NCI-H1105 (cell line): ENCODE data around the gene BAZ1A.

Experiments
- DNase-seq: peaks from one replicate; lab custom pipeline; 2025; lab: John Stamatoyannopoulos, UW

BAZ1A gene, protein sequence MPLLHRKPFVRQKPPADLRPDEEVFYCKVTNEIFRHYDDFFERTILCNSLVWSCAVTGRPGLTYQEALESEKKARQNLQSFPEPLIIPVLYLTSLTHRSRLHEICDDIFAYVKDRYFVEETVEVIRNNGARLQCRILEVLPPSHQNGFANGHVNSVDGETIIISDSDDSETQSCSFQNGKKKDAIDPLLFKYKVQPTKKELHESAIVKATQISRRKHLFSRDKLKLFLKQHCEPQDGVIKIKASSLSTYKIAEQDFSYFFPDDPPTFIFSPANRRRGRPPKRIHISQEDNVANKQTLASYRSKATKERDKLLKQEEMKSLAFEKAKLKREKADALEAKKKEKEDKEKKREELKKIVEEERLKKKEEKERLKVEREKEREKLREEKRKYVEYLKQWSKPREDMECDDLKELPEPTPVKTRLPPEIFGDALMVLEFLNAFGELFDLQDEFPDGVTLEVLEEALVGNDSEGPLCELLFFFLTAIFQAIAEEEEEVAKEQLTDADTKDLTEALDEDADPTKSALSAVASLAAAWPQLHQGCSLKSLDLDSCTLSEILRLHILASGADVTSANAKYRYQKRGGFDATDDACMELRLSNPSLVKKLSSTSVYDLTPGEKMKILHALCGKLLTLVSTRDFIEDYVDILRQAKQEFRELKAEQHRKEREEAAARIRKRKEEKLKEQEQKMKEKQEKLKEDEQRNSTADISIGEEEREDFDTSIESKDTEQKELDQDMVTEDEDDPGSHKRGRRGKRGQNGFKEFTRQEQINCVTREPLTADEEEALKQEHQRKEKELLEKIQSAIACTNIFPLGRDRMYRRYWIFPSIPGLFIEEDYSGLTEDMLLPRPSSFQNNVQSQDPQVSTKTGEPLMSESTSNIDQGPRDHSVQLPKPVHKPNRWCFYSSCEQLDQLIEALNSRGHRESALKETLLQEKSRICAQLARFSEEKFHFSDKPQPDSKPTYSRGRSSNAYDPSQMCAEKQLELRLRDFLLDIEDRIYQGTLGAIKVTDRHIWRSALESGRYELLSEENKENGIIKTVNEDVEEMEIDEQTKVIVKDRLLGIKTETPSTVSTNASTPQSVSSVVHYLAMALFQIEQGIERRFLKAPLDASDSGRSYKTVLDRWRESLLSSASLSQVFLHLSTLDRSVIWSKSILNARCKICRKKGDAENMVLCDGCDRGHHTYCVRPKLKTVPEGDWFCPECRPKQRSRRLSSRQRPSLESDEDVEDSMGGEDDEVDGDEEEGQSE (N-terminal part only)

DNA sequence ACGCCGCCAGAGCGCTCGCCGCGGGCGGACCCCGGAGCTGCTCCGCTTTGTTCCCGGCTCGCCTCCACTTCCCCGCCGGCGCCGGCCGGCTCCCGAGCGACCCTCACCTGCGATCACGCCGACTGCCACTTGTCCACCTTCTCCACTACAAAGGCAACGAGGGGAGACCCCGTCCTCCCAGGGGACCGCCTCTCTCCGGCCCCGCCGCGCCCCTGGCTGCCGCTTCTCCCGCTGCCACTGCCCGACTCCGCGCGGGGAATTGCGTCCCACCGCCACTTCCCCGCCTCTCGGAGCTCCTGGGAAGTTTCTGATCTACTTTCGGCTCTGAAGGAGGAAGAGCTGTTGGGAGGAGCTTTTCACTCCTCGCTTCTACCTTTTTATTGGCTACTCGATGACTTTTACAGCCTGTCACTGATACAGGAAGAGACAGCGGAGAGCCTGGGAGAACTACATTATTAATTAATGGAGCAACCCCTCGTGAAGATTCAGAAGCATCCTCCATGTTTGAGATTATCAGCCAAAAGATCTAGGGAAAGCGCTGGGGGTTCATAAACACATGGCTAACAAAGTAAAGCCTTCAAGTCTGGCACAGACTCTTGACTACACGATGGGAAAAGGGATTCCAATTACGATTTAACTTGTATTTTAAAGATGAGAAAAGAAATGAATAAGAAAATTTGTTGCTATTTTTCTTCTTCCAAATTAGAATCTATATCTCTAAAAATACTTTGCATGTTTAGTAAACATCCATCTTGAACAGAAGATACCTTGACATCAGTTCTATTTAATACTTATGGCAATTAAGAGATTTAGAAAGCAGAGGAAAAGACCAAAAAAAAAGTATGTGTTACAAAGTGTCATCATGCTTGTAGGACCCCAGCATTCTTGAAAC is at the start of gene BAZ1A:
TSS of gene BAZ1A (minus strand) at position 330 of the 892 bp plus-strand sequence. CDS start 756 bp downstream, outside the sequence.
- DNase-seq = peak; percentile 86

DNA sequence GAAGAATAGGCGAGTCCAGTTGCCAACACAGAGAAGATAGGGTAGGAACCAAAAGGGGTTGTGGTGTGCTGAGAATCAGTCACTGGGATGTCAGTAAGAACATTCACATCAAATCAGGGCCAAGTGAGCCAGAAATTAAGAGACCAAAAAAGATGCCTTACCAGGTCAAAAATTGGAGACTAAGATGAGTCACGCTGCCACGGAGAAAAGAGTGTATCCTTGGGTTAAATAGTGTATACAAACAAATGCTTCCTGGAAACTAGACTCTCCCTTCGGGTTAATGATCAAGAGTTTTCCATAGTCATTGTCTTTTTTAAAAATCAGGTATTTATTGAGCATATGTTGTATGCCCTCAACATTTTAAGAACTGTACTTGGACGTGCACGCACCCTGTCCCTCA is 45.2 kb upstream of the BAZ1A start:
- DNase-seq = no peak

- no peak for DNase-seq
Observed at GRCh38 chr14:34913619-34914018, 38.5 kb upstream of the BAZ1A start.

GRCh38 chr14:34912966-34913365 is 37.8 kb upstream of the BAZ1A start:
- DNase-seq = no peak

GRCh38 chr14:34912182-34912581 is 37.0 kb upstream of the BAZ1A start:
- DNase-seq = no peak

DNA sequence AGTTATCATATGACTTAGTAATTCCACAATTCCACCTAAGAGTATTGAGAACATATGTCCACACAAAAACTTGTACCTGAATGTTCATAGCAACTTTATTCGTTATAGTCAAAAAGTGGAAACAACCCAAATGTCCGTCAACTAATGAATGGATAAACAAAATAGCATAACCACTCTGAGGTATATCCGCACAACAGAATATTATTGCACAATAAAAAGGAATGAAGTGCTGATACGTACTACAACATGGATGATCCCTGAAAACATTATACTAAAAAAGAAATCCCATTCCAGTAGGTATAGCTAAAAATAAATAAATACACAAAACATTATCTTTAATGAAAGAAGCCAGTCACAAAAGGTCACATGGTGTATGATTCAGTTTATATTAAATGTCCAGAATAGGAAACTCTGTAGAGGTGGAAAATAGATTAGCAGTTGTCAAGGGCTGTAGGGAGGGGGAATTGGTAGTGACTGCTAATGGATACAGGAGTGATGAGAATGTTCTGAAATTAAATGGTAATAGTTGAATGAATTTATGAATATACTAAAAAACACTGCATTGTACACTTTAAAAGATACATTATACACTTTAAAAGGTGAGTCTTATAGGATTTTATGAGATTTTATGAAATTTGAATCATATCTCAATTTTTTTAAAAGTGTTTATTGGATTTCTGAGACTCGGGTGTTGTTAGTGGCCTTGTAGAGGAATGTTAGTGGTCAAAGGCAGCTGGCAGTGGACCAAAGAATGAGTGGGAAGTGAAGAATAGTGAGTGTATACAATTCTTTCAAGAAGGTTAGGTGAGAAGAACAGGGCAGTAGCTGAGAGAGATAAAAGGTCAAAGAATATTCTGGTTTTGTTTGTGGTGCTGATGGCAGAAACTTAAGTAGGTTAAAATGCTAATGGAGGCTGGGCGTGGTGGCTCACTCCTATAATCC is 36.3 kb upstream of the BAZ1A start:
- no peak for DNase-seq

DNA sequence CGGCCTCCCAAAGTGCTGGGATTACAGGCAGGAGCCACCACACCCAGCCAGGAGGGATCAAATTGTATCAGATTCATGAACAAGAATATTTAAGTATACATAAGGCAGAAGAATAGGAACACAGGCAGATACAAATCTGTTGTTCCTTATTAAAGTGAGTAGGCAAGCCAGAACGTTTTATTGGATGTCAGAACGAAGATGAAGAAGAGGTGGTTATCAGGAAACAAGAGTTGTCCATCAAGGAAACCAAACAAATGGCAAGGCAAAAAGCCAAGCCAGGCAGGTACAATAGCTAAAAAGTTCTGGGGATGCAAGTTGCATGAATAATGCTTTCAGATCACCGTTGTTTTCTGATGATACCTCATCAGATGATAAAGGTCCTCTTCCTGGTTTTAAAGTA is 31.1 kb upstream of the BAZ1A start:
- no peak for DNase-seq

DNA sequence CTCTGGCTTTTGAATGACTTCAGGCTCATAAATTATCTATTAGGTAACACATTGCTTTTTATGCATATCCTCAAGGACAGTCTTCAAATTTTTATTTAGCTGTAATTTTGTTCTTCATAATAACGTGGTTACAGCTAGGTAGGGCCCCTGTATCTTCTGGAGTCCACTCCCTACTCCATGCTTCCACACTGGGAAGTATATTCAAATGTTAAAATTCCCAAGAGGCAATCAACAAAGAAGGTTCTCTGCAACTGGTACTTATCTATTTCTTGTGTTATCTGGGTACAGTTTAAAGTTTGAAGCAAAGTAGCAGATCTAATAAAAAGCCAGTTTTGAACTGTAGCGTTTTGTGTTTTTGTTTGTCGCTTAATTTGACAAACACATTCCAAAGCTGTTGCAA is 20.1 kb upstream of the BAZ1A start:
- no peak for DNase-seq

DNA sequence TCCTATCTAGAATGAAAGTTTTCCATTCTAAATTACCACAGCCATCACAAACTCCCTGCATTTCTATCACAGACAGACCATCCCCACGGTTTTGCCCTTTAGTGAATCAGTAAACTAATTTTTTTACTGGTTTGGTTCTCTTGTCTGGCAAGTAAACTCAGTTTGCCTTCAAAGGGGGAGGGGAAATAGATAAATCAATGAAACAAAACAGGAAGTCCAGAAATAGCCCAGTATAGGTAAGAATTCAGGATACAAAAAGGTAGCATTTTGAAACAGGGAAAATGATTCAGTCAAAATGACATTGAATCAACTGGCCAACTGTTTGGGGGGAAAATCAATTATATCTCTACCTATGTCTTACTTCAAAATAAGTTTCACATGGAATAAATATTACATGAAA is 15.8 kb upstream of the BAZ1A start:
- no peak for DNase-seq

DNA sequence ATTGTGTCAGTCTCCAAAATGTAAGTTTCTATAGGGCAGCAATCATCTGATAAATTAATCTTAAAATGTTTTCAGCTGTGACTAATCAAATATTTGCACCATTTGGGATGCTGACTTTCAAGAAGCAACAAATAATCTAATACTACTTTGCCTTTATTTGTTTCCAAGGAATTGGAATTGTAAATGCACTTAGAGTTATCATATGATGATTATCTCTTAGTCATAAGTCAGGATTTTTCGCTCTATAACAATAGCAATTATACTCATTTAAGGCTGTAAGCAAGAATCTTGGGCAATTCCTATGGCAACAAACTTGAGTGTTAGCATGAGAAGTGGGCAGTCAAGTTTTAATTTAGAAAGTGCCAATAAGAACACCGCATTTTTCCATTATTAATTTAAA is 13.0 kb upstream of the BAZ1A start:
- DNase-seq = no peak

GRCh38 chr14:34883954-34884353 is 8.8 kb upstream of the BAZ1A start:
- no peak for DNase-seq

DNA sequence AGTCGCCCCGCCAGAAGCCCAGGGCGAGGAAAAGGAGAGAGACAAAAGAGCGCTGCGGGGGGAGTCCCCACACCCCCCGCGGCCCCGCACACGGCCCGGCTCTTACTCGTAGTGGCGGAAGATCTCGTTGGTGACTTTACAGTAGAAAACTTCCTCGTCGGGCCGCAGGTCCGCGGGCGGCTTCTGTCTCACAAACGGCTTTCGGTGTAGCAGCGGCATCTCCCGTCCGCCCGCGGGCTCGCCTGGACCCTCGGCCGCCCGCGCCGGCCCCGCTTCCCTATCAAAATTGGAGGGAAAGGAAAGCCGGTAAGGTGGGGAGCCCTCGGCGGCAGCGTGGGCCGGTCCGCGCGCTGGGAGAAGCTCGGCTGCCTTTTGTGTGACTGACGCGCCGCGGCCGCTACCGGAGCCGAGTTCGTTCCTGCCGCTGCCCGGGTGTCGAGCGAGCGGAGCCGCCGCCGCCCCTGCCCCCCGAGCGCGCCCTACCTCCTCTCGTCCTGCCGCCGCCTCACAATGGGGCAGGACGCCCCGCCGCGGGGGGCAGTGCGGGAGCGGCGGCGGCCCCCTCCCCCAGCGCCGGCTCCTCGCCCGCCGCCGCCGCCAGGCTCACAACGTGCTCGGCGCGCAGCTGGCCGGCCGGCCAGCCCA is 652 bp downstream of the BAZ1A start:
- peak; percentile 71 for DNase-seq

- DNase-seq = peak; percentile 70
Observed at GRCh38 chr14:34873589-34874385, 1.4 kb downstream of the BAZ1A start.

DNA sequence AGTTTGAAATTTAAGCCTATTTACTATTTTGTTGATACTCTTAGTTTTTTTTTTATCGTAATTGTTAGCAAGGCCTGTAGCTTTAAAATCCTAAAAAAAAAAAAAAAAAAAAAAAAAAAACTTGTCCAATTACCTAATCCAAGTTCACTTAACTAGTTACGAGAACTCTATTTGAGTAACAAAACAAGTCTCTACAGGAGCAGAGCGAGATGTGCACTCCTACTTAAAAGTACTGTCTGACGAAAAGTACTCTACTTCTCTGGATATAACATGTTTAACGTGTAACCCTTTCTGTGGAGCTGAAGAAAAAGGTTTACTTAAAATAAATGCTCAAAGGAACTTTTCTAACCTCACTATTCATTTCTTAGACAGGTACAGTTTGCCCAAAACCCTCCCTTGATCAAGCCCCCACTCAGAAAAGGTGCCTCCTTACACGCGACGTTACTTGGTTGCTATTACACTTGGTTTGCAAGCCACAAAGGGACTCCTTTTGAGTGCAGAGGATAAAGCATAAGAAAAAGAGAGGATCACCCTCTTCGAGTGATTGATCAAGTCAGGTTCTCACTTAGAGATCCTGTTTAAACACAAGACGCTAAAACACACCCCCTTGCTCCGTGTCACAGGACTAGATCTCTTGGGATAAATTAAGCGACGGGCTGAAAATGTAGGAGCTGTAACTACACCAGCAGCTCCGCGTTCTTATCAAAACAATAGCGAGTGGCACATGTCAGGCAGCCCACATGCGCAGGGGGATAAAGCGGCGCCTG is 2.2 kb downstream of the BAZ1A start:
- DNase-seq = no peak

GRCh38 chr14:34867199-34867598 is 8.0 kb downstream of the BAZ1A start:
- no peak for DNase-seq

GRCh38 chr14:34865889-34866574 is 9.1 kb downstream of the BAZ1A start:
- DNase-seq = no peak

- no peak for DNase-seq
Observed at GRCh38 chr14:34863844-34864243, 11.3 kb downstream of the BAZ1A start.
